ENCODE results near the gene RGCC.

DNA sequence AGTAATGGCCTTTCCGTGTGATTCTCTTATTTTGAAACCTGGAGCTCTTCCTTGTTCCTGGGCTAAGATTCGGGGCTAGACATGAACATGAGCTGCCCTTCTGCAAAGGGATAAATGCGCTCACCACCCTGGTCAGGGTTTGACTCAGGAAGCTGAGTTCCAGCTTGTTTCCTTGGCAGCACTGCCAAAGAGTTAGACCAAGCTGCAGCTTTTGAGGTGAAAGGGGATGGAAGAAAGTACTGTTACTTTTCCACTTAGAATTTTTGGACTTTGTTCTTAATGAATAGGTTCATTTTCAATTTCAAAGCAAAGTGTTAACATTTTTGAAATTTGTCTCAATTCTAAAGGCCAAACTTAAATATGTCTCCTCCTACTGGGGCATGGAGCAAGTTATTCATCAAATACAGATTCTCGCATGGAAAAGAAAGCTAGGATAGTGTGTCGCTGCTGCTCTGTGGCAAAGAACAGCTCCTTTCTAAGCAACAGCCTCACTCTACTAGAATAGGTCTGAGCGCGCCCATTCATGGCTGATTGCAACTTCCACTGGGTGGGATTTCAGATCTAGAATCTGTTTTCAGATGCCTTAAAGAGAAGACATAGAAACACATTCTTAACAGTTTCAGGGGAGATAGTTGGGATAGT lies 2.2 kb downstream of the RGCC start:
- TF ChIP-seq, protein P1, sequence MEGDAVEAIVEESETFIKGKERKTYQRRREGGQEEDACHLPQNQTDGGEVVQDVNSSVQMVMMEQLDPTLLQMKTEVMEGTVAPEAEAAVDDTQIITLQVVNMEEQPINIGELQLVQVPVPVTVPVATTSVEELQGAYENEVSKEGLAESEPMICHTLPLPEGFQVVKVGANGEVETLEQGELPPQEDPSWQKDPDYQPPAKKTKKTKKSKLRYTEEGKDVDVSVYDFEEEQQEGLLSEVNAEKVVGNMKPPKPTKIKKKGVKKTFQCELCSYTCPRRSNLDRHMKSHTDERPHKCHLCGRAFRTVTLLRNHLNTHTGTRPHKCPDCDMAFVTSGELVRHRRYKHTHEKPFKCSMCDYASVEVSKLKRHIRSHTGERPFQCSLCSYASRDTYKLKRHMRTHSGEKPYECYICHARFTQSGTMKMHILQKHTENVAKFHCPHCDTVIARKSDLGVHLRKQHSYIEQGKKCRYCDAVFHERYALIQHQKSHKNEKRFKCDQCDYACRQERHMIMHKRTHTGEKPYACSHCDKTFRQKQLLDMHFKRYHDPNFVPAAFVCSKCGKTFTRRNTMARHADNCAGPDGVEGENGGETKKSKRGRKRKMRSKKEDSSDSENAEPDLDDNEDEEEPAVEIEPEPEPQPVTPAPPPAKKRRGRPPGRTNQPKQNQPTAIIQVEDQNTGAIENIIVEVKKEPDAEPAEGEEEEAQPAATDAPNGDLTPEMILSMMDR (IDR thresholded peaks at IDR 0.05), result no peak
- TF ChIP-seq POLR2AphosphoS5 (IDR thresholded peaks at IDR 0.05; ENCODE audit: insufficient read depth in 1 of 2, low read depth in 1 of 2), result no peak
- no peak for TF ChIP-seq POLR2A (IDR thresholded peaks at IDR 0.05)
